A673 (cell line): ENCODE measurements around the gene LKAAEAR1. TPM values are rescaled to one million over a fixed set of nuclear protein-coding genes. Genes with fewer than 3 reads are reported as not detected.
"Not testable (repeated sequence)": the region's sequence is repeated elsewhere in the genome, so short reads cannot be mapped to it uniquely, and the experiment has no call there.

Source experiments
- BruUV-seq: library from RNA; stranded (reverse); fragments of 400-500 nt; replicated peaks from 2 replicates; lab custom pipeline; 2021; lab: Mats Ljungman, UMichigan
- CTCF ChIA-PET: fragments of 300-600 bp; sonication (Branson Sonifier 250); formaldehyde crosslinking; loops from one replicate; lab custom pipeline; 2022; ENCODE audit warnings: antibody characterized with exemption; lab: Charles Lee
- POLR2A ChIA-PET: fragments of 300-600 bp; sonication (Branson Sonifier 250); formaldehyde crosslinking; loops from one replicate; lab custom pipeline; 2022; ENCODE audit warnings: antibody characterized with exemption; ENCODE audit not compliant: low non-redundant PET; lab: Charles Lee
- DNase-seq: peaks from one replicate; pipeline ENCODE4 v3.0.0-alpha.2; 2015; ENCODE audit warnings: low spot score
- H3K27ac ChIP-seq: fragments of 200-600 bp; sonication (generic); 2 replicates; pipeline ENCODE4 v1.5.1; 2016; ENCODE audit warnings: mixed run types, low read depth, mild to moderate bottlenecking, mixed read lengths, antibody characterized with exemption, low read length; ENCODE audit not compliant: poor library complexity, severe bottlenecking
- H3K27me3 ChIP-seq: fragments of 200-600 bp; sonication (generic); replicated peaks from 2 replicates; pipeline ENCODE4 v1.6.1; 2017; ENCODE audit warnings: mixed run types, low read depth, mild to moderate bottlenecking, mixed read lengths, antibody characterized with exemption, low read length; ENCODE audit not compliant: insufficient read depth, poor library complexity
- H3K36me3 ChIP-seq: fragments of 200-600 bp; sonication (generic); 2 replicates; pipeline ENCODE4 v1.6.1; 2016; ENCODE audit warnings: mixed run types, mild to moderate bottlenecking, mixed read lengths, antibody characterized with exemption, low read length; ENCODE audit not compliant: insufficient read depth, poor library complexity, severe bottlenecking
- H3K4me1 ChIP-seq: fragments of 200-600 bp; sonication (generic); 2 replicates; pipeline ENCODE4 v1.6.1; 2017; ENCODE audit warnings: mixed run types, mild to moderate bottlenecking, mixed read lengths, antibody characterized with exemption, low read length; ENCODE audit not compliant: insufficient read depth, poor library complexity, severe bottlenecking
- H3K4me3 ChIP-seq: fragments of 200-600 bp; sonication (generic); 2 replicates; pipeline ENCODE4 v1.5.1; 2016; ENCODE audit warnings: low read depth, mixed run types, mild to moderate bottlenecking, mixed read lengths, low read length; ENCODE audit not compliant: poor library complexity, severe bottlenecking
- H3K9me3 ChIP-seq: fragments of 200-600 bp; sonication (generic); 2 replicates; pipeline ENCODE4 v1.6.1; 2016; ENCODE audit warnings: mixed run types, low read depth, mild to moderate bottlenecking, mixed read lengths, antibody characterized with exemption, low read length; ENCODE audit not compliant: poor library complexity, severe bottlenecking
- CTCF ChIP-seq: fragments of 300-800, 200-600 bp; sonication (generic); conservative IDR thresholded peaks from 2 replicates; pipeline ENCODE4 v1.5.1; 2017; ENCODE audit warnings: low read depth, mild to moderate bottlenecking, antibody characterized with exemption, low read length, moderate library complexity, mixed read lengths
- EZH2 ChIP-seq: fragments of 200-600 bp; sonication (generic); IDR thresholded peaks from 2 replicates; pipeline ENCODE4 v1.6.1; 2017; ENCODE audit warnings: borderline replicate concordance, low read depth, mild to moderate bottlenecking, mixed read lengths, antibody characterized with exemption, low read length; ENCODE audit not compliant: poor library complexity, severe bottlenecking
- intact Hi-C: fragments of 100-400 bp; cut with micrococcal nuclease; formaldehyde crosslinking; loops from one replicate; pipeline ENCODE4 v1.10.0; 2022; ENCODE audit not compliant: unreplicated experiment
- total RNA-seq: library from RNA; stranded (reverse); gene quantifications from 2 replicates; pipeline ENCODE4 v1.2.3, GENCODE V29; 2021

LKAAEAR1 gene
- total RNA-seq, 1 experiment from 2014 or later: 0.62 TPM

- no peak for TF ChIP-seq EZH2
- no peak for TF ChIP-seq CTCF
- H3K27me3 ChIP-seq: peaks cover 37% of the 10 kb centered on the region
- H3K36me3 ChIP-seq: no peaks in the 10 kb centered on the region
- no peak overlapping the region for H3K27ac ChIP-seq
- no peak overlapping the region for H3K4me3 ChIP-seq
- BruUV-seq: no TSS peak
- ChIA-PET POLR2A (no interaction called here), CTCF (no interaction called here)
- no peak for DNase-seq
- intact Hi-C loops: loop anchor here (5.0 kb wide), 1 partner anchor 584 kb away; the partner anchor contains the start of gene PTK6
- H3K4me1 ChIP-seq: no peaks in the 10 kb centered on the region
- no peaks in the 10 kb centered on the region for H3K9me3 ChIP-seq
Observed at GRCh38 chr20:64121586-64121985, 37.4 kb upstream of the LKAAEAR1 start.

GRCh38 chr20:64119681-64120341, 35.6 kb upstream of the LKAAEAR1 start:
- POLR2A ChIA-PET: no interaction called here
- BruUV-seq: no TSS peak
- Histone ChIP-seq H3K4me1 (no peaks in the 10 kb centered on the region), H3K4me3 (no peak overlapping the region), H3K27me3 (peaks cover 37% of the 10 kb centered on the region), H3K36me3 (no peaks in the 10 kb centered on the region), H3K27ac (no peak overlapping the region), H3K9me3 (no peaks in the 10 kb centered on the region)
- intact Hi-C loops: loop anchor here (1.0 to 5.0 kb wide), 2 partner anchors 37 to 583 kb away; partner anchors contain the start of gene PTK6
- no peak for DNase-seq
- CTCF ChIA-PET: interaction anchor here (0.6 to 0.8 kb wide), 4 partner anchors 24 to 617 kb away, joined by 3 to 13 read pairs (median 4); no protein-coding TSS in a partner anchor
- no peak for TF ChIP-seq CTCF
- TF ChIP-seq EZH2: no peak

GRCh38 chr20:64119301-64119680, 35.1 kb upstream of the LKAAEAR1 start:
- H3K27me3 ChIP-seq: peaks cover 33% of the 10 kb centered on the region
- no peak overlapping the region for H3K4me3 ChIP-seq
- POLR2A ChIA-PET: no interaction called here

GRCh38 chr20:64117432-64117777, 33.2 kb upstream of the LKAAEAR1 start:
- intact Hi-C loops, POLR2A ChIA-PET: not testable (repeated sequence)

More at GRCh38 chr20:64119301-64119680, 35.1 kb upstream of the LKAAEAR1 start:
- BruUV-seq: no TSS peak
- Histone ChIP-seq H3K36me3 (no peaks in the 10 kb centered on the region), H3K4me1 (no peaks in the 10 kb centered on the region), H3K27ac (no peak overlapping the region), H3K9me3 (no peaks in the 10 kb centered on the region)
- CTCF ChIA-PET: no interaction called here
- intact Hi-C loops: no loop called here
- no peak for DNase-seq
- TF ChIP-seq EZH2: no peak
- TF ChIP-seq CTCF: no peak

More at GRCh38 chr20:64117432-64117777, 33.2 kb upstream of the LKAAEAR1 start:
- CTCF ChIA-PET, H3K36me3 ChIP-seq, DNase-seq, H3K27ac ChIP-seq, H3K9me3 ChIP-seq, H3K4me1 ChIP-seq, H3K4me3 ChIP-seq, BruUV-seq: not testable (repeated sequence)
- H3K27me3 ChIP-seq: peaks cover 19% of the 10 kb centered on the region
